Trophoblast cell (in vitro differentiated cells and primary cell): ENCODE results near the gene PIGR.
A peak's percentile ranks its signal among the peaks of the same experiment; 100 is the strongest.

ENCODE experiments used
- DNase-seq, 2 donors: peaks; one replicate each; pipeline ENCODE4 v3.0.0-alpha.2; 2016
- H2AFZ ChIP-seq: 2 replicates; pipeline ENCODE4 v1.6.1; 2013; ENCODE audit warnings: low read length, moderate library complexity, mild to moderate bottlenecking; ENCODE audit not compliant: insufficient read depth, poor library complexity
- H2AK5ac ChIP-seq: 2 replicates; pipeline ENCODE4 v1.6.1; 2013; ENCODE audit warnings: mild to moderate bottlenecking, low read length
- H2BK120ac ChIP-seq: 2 replicates; pipeline ENCODE4 v1.6.1; 2013; ENCODE audit warnings: low read length, mild to moderate bottlenecking, moderate library complexity; ENCODE audit not compliant: insufficient read depth, poor library complexity
- H2BK12ac ChIP-seq: 2 replicates; pipeline ENCODE4 v1.6.1; 2013; ENCODE audit warnings: mild to moderate bottlenecking, low read length, moderate library complexity
- H2BK5ac ChIP-seq: 2 replicates; pipeline ENCODE4 v1.6.1; 2013; ENCODE audit warnings: low read length, low read depth, moderate library complexity, mild to moderate bottlenecking; ENCODE audit not compliant: poor library complexity
- H3K14ac ChIP-seq: 2 replicates; pipeline ENCODE4 v1.6.1; 2013; ENCODE audit warnings: mild to moderate bottlenecking, low read length
- H3K18ac ChIP-seq: 2 replicates; pipeline ENCODE4 v1.6.1; 2013; ENCODE audit warnings: mild to moderate bottlenecking, low read length
- H3K23ac ChIP-seq: 2 replicates; pipeline ENCODE4 v1.6.1; 2013; ENCODE audit warnings: low read length
- H3K27ac ChIP-seq: 2 replicates; pipeline ENCODE4 v1.5.1; 2013; ENCODE audit warnings: low read depth, mild to moderate bottlenecking, inconsistent platforms, low read length, moderate library complexity
- H3K27me3 ChIP-seq: 2 replicates; pipeline ENCODE4 v1.6.1; 2013; ENCODE audit warnings: inconsistent platforms, mild to moderate bottlenecking, low read length, moderate library complexity; ENCODE audit not compliant: insufficient read depth
- H3K36me3 ChIP-seq, 2 experiments: 1 replicate in 1 of 2; 2 replicates in 1 of 2; pipeline ENCODE4 v1.6.1; 2013; ENCODE audit warnings: low read length in 2 of 2, mild to moderate bottlenecking in 2 of 2, moderate library complexity in 1 of 2; ENCODE audit not compliant: insufficient read depth in 2 of 2, control insufficient read depth in 1 of 2
- H3K4ac ChIP-seq: 2 replicates; pipeline ENCODE4 v1.6.1; 2013; ENCODE audit warnings: low read depth, mild to moderate bottlenecking, low read length, moderate library complexity
- H3K4me1 ChIP-seq, 2 experiments: 1 replicate in 1 of 2; 2 replicates in 1 of 2; pipeline ENCODE4 v1.6.1; 2013; ENCODE audit warnings: low read length in 2 of 2, mild to moderate bottlenecking in 2 of 2, moderate library complexity in 1 of 2; ENCODE audit not compliant: insufficient read depth in 2 of 2, control insufficient read depth in 1 of 2
- H3K4me2 ChIP-seq: 2 replicates; pipeline ENCODE4 v1.6.1; 2013; ENCODE audit warnings: inconsistent platforms, mild to moderate bottlenecking, low read length, moderate library complexity
- H3K4me3 ChIP-seq: 2 replicates; pipeline ENCODE4 v1.5.1; 2013; ENCODE audit warnings: mild to moderate bottlenecking, low read depth, low read length, inconsistent platforms
- H3K79me1 ChIP-seq: one replicate; pipeline ENCODE4 v1.6.1; 2013; ENCODE audit warnings: low read length
- H3K79me2 ChIP-seq: 2 replicates; pipeline ENCODE4 v1.6.1; 2013; ENCODE audit warnings: low read length, mild to moderate bottlenecking; ENCODE audit not compliant: control insufficient read depth, insufficient read depth, poor library complexity
- H3K9ac ChIP-seq: 2 replicates; pipeline ENCODE4 v1.6.1; 2013; ENCODE audit warnings: mild to moderate bottlenecking, low read length
- H3K9me3 ChIP-seq: 2 replicates; pipeline ENCODE4 v1.6.1; 2013; ENCODE audit warnings: low read depth, mild to moderate bottlenecking, control low read depth, inconsistent platforms, low read length; ENCODE audit not compliant: insufficient read depth
- H4K12ac ChIP-seq: 2 replicates; pipeline ENCODE4 v1.6.1; 2013; ENCODE audit warnings: low read depth, mild to moderate bottlenecking, low read length, moderate library complexity
- H4K8ac ChIP-seq: 2 replicates; pipeline ENCODE4 v1.6.1; 2013; ENCODE audit warnings: low read depth, mild to moderate bottlenecking, low read length, moderate library complexity
- H4K91ac ChIP-seq: one replicate; pipeline ENCODE4 v1.6.1; 2013; ENCODE audit warnings: low read depth, mild to moderate bottlenecking, low read length, moderate library complexity
- WGBS: extraction: QIAGEN DNeasy Blood & Tissue Kit; methylation state at CpG from one replicate; pipeline ENCODE4 v1.1.7; 2013; ENCODE audit warnings: missing lambda C conversion rate; ENCODE audit not compliant: insufficient read length, insufficient coverage; ENCODE audit errors: extremely low coverage; 5-methylcytosine and 5-hydroxymethylcytosine counted together

The PIGR gene

DNA sequence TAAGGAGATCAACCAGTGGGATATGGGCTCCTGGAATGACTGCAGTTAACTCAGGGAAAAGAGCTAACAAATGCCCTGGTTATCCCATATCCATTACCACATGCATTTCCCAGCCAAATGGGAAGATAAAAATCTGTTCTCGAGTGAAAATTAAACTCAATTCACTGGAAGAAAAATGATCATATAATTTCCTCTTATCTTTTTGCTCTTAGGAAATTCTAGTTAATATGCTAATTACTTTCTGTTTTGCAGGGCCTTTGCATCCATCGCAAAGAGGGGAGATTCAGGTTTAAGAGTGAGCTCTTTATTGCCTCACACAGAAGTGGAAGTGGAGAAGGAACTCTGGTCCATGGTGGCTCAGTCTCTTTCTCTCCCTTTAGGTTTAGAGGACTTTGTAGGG, 52.9 kb downstream of the PIGR start:
- H3K14ac ChIP-seq = no peak overlapping the region
- no peaks in the 10 kb centered on the region for H3K79me2 ChIP-seq
- no peak overlapping the region for H3K27ac ChIP-seq
- no peaks in the 10 kb centered on the region for H3K36me3 ChIP-seq
- no peak overlapping the region for H3K4me3 ChIP-seq
- H3K4me1 ChIP-seq = peaks cover 15% of the 10 kb centered on the region in 2 experiments
- H2AK5ac ChIP-seq = no peak overlapping the region
- WGBS = no CpG with 5 or more reads among the region's 2 CpGs
- no peak overlapping the region for H3K9ac ChIP-seq
- no peak overlapping the region for H4K91ac ChIP-seq
- H3K4me2 ChIP-seq = no peak overlapping the region
- no peak overlapping the region for H2AFZ ChIP-seq
- DNase-seq = no peak
- no peak overlapping the region for H3K18ac ChIP-seq
- H4K12ac ChIP-seq = no peak overlapping the region
- H3K23ac ChIP-seq = no peak overlapping the region
- no peaks in the 10 kb centered on the region for H3K27me3 ChIP-seq
- no peak overlapping the region for H2BK5ac ChIP-seq
- H4K8ac ChIP-seq = no peak overlapping the region
- H3K79me1 ChIP-seq = no peaks in the 10 kb centered on the region
- no peak overlapping the region for H3K4ac ChIP-seq
- H2BK120ac ChIP-seq = no peak overlapping the region
- no peak overlapping the region for H2BK12ac ChIP-seq
- H3K9me3 ChIP-seq = no peaks in the 10 kb centered on the region

DNA sequence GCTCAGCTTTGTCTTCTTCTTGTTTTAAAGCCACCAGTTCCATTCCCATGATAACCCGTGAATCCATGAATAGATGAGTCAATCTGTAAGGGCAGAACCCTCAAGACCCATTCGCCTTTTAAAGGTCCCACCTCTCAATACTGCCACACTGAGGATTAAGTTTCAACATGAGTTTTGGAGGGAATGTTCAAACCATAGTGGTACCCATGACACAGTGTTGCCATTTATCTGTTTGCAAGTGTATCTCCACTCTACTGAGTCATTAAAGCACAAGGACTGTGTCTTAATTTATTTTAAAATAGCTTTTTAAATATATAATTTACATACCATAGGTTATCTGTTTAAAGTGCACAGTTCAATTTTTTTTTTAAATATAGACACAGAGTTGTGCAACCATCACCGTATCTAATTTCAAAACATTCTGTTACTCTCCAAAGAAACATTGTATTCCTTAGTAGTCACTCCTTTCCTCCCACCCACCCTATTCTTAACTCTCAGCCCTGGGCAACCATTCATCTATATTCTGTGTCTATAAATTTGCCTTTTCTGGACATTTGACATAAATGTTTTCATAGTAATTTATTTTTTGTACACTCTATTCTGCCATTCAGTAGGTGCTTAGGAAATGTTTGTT, 53.8 kb downstream of the PIGR start:
- Histone ChIP-seq H2BK120ac (no peak overlapping the region), H4K12ac (no peak overlapping the region), H3K4me1 (peaks cover 14 to 15% of the 10 kb centered on the region in 2 experiments), H3K4ac (no peak overlapping the region), H2AK5ac (no peak overlapping the region), H3K18ac (no peak overlapping the region), H3K79me2 (no peaks in the 10 kb centered on the region), H2BK12ac (no peak overlapping the region), H3K9ac (no peak overlapping the region), H4K8ac (no peak overlapping the region), H3K4me2 (no peak overlapping the region), H4K91ac (no peak overlapping the region), H3K4me3 (no peak overlapping the region), H3K23ac (no peak overlapping the region), H3K79me1 (no peaks in the 10 kb centered on the region), H2BK5ac (no peak overlapping the region), H2AFZ (no peak overlapping the region), H3K27me3 (no peaks in the 10 kb centered on the region), H3K27ac (no peak overlapping the region), H3K14ac (no peak overlapping the region), H3K9me3 (no peaks in the 10 kb centered on the region), H3K36me3 (no peaks in the 10 kb centered on the region)
- no peak for DNase-seq
- no CpG with 5 or more reads among the region's 3 CpGs for WGBS

DNA sequence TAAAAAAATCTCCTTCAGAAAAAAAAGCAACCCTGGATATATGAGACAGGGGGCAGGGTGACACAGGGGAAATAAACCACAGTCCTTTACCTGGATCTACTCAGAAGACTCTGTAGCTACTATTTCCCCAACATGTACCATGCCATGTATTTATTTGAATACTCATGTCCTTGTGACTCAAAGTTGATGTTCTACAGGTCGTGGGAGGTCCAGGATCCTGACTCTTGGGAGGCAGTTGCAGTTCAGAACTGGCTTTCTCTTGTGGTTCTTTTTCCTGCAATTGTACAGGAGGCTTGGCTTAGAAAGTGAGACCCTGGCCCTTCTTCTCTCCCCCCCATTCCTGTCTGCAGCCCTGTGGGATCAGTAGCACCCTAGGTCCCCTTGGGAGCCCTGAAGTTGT, 54.9 kb downstream of the PIGR start:
- Histone ChIP-seq H3K27ac (no peak overlapping the region), H2AFZ (no peak overlapping the region), H3K4me1 (peaks cover 14% of the 10 kb centered on the region in 2 experiments), H3K23ac (no peak overlapping the region), H4K8ac (no peak overlapping the region), H2AK5ac (no peak overlapping the region), H4K91ac (no peak overlapping the region), H2BK120ac (no peak overlapping the region), H3K9me3 (no peaks in the 10 kb centered on the region), H3K9ac (no peak overlapping the region), H3K79me1 (no peaks in the 10 kb centered on the region), H3K4ac (no peak overlapping the region), H4K12ac (no peak overlapping the region), H3K14ac (no peak overlapping the region), H3K36me3 (no peaks in the 10 kb centered on the region), H3K18ac (no peak overlapping the region), H2BK5ac (no peak overlapping the region), H3K79me2 (no peaks in the 10 kb centered on the region), H3K4me3 (no peak overlapping the region), H2BK12ac (no peak overlapping the region), H3K4me2 (no peak overlapping the region), H3K27me3 (no peaks in the 10 kb centered on the region)
- DNase-seq = no peak
- no CpG with 5 or more reads among the region's 1 CpG for WGBS

DNA sequence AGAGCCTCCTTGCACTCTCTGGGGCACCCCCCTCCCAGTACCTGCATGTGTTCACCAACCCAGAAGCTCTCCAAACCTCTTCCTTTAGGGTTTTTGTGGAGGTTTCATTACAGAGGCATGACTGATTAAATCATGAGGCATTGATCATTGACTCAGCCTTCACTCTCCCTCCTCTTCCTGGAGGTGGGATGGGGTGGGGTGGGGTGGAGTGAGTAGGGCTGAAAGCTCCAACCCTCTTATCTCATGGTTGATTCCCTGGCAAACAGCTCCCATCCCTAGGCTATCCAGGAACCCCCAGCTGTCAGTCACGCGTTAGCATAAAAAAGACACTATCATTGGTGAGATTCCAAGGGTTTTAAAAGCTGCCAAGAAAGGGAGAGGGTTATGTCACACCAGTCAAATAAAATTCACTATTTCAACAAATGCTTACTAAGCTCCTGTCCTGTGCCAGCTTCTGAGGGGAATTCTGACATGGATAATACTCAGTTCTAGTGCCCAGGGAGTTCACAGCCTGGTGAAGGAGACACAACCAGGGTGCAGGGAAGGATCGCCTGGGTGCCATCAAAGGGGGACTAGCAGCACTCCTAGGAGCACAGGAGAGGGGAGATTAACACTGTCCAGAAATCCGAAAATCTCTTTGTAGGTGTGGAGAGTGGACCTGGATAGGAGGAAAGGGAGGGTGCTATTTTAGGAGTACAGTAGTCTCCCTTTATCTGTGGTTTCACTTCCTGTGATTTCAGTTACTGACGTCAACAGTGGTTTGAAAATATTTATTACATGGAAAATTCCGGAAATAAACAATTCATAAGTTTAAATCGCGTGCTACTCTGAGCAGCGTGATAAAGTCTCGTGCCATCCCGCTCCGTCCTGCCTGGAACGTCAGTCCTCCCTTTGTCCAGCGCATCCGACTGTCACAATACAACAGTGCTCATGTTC, 55.9 kb downstream of the PIGR start:
- H4K91ac ChIP-seq = no peak overlapping the region
- H3K27me3 ChIP-seq = no peaks in the 10 kb centered on the region
- H3K23ac ChIP-seq = no peak overlapping the region
- no peak overlapping the region for H4K8ac ChIP-seq
- H2BK5ac ChIP-seq = no peak overlapping the region
- H3K79me2 ChIP-seq = no peaks in the 10 kb centered on the region
- WGBS = no CpG with 5 or more reads among the region's 15 CpGs
- H2AFZ ChIP-seq = no peak overlapping the region
- H3K9me3 ChIP-seq = no peaks in the 10 kb centered on the region
- H3K4me2 ChIP-seq = no peak overlapping the region
- no peak overlapping the region for H3K14ac ChIP-seq
- H2AK5ac ChIP-seq = no peak overlapping the region
- no peak overlapping the region for H3K18ac ChIP-seq
- H3K27ac ChIP-seq = no peak overlapping the region
- H2BK12ac ChIP-seq = no peak overlapping the region
- H3K4me3 ChIP-seq = no peak overlapping the region
- no peaks in the 10 kb centered on the region for H3K79me1 ChIP-seq
- DNase-seq = peak; percentile 12 to 52
- H2BK120ac ChIP-seq = no peak overlapping the region
- no peak overlapping the region for H3K4ac ChIP-seq
- peaks cover 6% of the 10 kb centered on the region in 2 experiments for H3K4me1 ChIP-seq
- H3K36me3 ChIP-seq = no peaks in the 10 kb centered on the region
- no peak overlapping the region for H4K12ac ChIP-seq
- H3K9ac ChIP-seq = no peak overlapping the region
